ENCODE measurements around the gene CRACR2A. TPM values are rescaled to one million over a fixed set of nuclear protein-coding genes. Genes with fewer than 3 reads are reported as not detected.

Gene CRACR2A
- total and polyA plus RNA-seq, 3 experiments from 2014 or later: 23.3 to 27.9 (median 27.3) TPM

- Histone ChIP-seq H3K4me3 (ENCODE audit: low read length) (no peak overlapping the region), H3K27ac (ENCODE audit: low read depth, low read length) (no peak overlapping the region), H3K36me3 (ENCODE audit: insufficient read depth, low read length) (peaks cover 7% of the 10 kb centered on the region), H3K27me3 (ENCODE audit: insufficient read depth, low read length, poor library complexity, severe bottlenecking) (no peaks in the 10 kb centered on the region), H3K9me3 (ENCODE audit: low read length) (no peaks in the 10 kb centered on the region), H3K4me1 (ENCODE audit: insufficient read depth, low read length) (no peaks in the 10 kb centered on the region)
- no peak for DNase-seq
- ChIA-PET CTCF (interaction anchor here (0.8 kb wide), 1 partner anchor 333 kb away, joined by 3 read pairs; no protein-coding TSS in a partner anchor), POLR2A (no interaction called here)
- peaks cover 9 to 88% (median 24%) of the 10 kb centered on the region in 3 donors for H3K36me3 Mint-ChIP-seq
- peak overlapping the region in 4 of 8 donors; percentile 27 to 92 (median 66) for H3K27ac Mint-ChIP-seq
- peaks cover 0 to 2% (median 2%) of the 10 kb centered on the region in 3 donors for H3K4me1 Mint-ChIP-seq
- no peaks in the 10 kb centered on the region for H3K9me3 Mint-ChIP-seq
- H3K4me3 Mint-ChIP-seq: no peak overlapping the region
- peaks cover 0 to 1% of the 10 kb centered on the region in 2 donors for H3K27me3 Mint-ChIP-seq
Observed at GRCh38 chr12:3632754-3633153, 120.2 kb downstream of the CRACR2A start.

- Mint-ChIP-seq H3K27me3 (peaks cover 0 to 1% of the 10 kb centered on the region in 2 donors), H3K36me3 (peaks cover 6 to 88% (median 23%) of the 10 kb centered on the region in 3 donors), H3K4me1 (peaks cover 0 to 2% (median 2%) of the 10 kb centered on the region in 3 donors), H3K9me3 (no peaks in the 10 kb centered on the region), H3K4me3 (no peak overlapping the region), H3K27ac (peak overlapping the region in 3 of 8 donors; percentile 33 to 54 (median 44))
- no peaks in the 10 kb centered on the region for H3K4me1 ChIP-seq (ENCODE audit: insufficient read depth, low read length)
- H3K36me3 ChIP-seq (ENCODE audit: insufficient read depth, low read length): peaks cover 7% of the 10 kb centered on the region
- DNase-seq: no peak
- CTCF ChIA-PET: interaction anchor here (0.6 kb wide), 1 partner anchor 15 kb away, joined by 3 read pairs; no protein-coding TSS in a partner anchor
- H3K27ac ChIP-seq (ENCODE audit: low read depth, low read length): no peak overlapping the region
- POLR2A ChIA-PET: no interaction called here
- no peak overlapping the region for H3K4me3 ChIP-seq (ENCODE audit: low read length)
- H3K9me3 ChIP-seq (ENCODE audit: low read length): no peaks in the 10 kb centered on the region
- no peaks in the 10 kb centered on the region for H3K27me3 ChIP-seq (ENCODE audit: insufficient read depth, low read length, poor library complexity, severe bottlenecking)
Observed at GRCh38 chr12:3632256-3632655, 120.7 kb downstream of the CRACR2A start.

DNA sequence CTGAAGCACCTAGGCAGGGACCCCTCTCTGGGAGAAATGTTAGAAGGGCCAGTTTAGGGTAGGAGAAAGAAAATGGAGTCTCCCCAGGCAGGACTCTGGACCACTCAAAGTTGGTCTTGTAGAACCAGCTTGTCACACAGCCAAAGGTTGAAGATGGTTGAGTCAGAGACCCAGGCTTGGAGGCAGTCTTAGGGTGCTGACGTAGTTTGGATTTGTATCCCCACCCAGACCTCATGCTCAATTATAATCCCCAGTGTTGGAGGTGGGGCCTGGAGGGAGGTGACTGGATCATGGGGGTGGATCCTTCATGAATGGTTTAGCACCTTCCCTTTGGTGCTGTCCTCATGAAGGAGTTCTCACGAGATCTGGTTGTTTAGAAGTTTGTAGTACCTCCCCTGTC is 121.2 kb downstream of the CRACR2A start:
- Mint-ChIP-seq H3K27me3 (peaks cover 0 to 1% of the 10 kb centered on the region in 2 donors), H3K36me3 (peaks cover 3 to 88% (median 20%) of the 10 kb centered on the region in 3 donors), H3K4me1 (peaks cover 0 to 2% (median 2%) of the 10 kb centered on the region in 3 donors), H3K9me3 (no peaks in the 10 kb centered on the region), H3K4me3 (no peak overlapping the region), H3K27ac (peak overlapping the region in 3 of 8 donors; percentile 33 to 54 (median 44))
- H3K4me1 ChIP-seq (ENCODE audit: insufficient read depth, low read length): no peaks in the 10 kb centered on the region
- H3K27me3 ChIP-seq (ENCODE audit: insufficient read depth, low read length, poor library complexity, severe bottlenecking): no peaks in the 10 kb centered on the region
- CTCF ChIA-PET: interaction anchor here (0.6 kb wide), 1 partner anchor 16 kb away, joined by 3 read pairs; no protein-coding TSS in a partner anchor
- no peaks in the 10 kb centered on the region for H3K9me3 ChIP-seq (ENCODE audit: low read length)
- POLR2A ChIA-PET: no interaction called here
- no peak overlapping the region for H3K27ac ChIP-seq (ENCODE audit: low read depth, low read length)
- DNase-seq: no peak
- H3K36me3 ChIP-seq (ENCODE audit: insufficient read depth, low read length): peaks cover 10% of the 10 kb centered on the region
- H3K4me3 ChIP-seq (ENCODE audit: low read length): no peak overlapping the region

GRCh38 chr12:3631272-3631637 is 121.7 kb downstream of the CRACR2A start:
- CTCF ChIA-PET: no interaction called here
- Mint-ChIP-seq H3K27me3 (peaks cover 0 to 1% of the 10 kb centered on the region in 2 donors), H3K27ac (no peak overlapping the region), H3K9me3 (no peaks in the 10 kb centered on the region), H3K4me1 (peaks cover 0 to 2% (median 2%) of the 10 kb centered on the region in 3 donors), H3K36me3 (peaks cover 3 to 88% (median 18%) of the 10 kb centered on the region in 3 donors), H3K4me3 (no peak overlapping the region)
- Histone ChIP-seq H3K36me3 (ENCODE audit: insufficient read depth, low read length) (peaks cover 15% of the 10 kb centered on the region), H3K4me3 (ENCODE audit: low read length) (no peak overlapping the region), H3K4me1 (ENCODE audit: insufficient read depth, low read length) (no peaks in the 10 kb centered on the region), H3K9me3 (ENCODE audit: low read length) (no peaks in the 10 kb centered on the region), H3K27me3 (ENCODE audit: insufficient read depth, low read length, poor library complexity, severe bottlenecking) (no peaks in the 10 kb centered on the region), H3K27ac (ENCODE audit: low read depth, low read length) (no peak overlapping the region)
- no peak for DNase-seq
- POLR2A ChIA-PET: no interaction called here

GRCh38 chr12:3630621-3631271 is 122.2 kb downstream of the CRACR2A start:
- H3K9me3 ChIP-seq (ENCODE audit: low read length): no peaks in the 10 kb centered on the region
- peaks cover 0 to 1% of the 10 kb centered on the region in 2 donors for H3K27me3 Mint-ChIP-seq
- no peaks in the 10 kb centered on the region for H3K27me3 ChIP-seq (ENCODE audit: insufficient read depth, low read length, poor library complexity, severe bottlenecking)
- peaks cover 20% of the 10 kb centered on the region for H3K36me3 ChIP-seq (ENCODE audit: insufficient read depth, low read length)
- H3K9me3 Mint-ChIP-seq: no peaks in the 10 kb centered on the region
- no peak overlapping the region for H3K4me3 ChIP-seq (ENCODE audit: low read length)
- H3K4me3 Mint-ChIP-seq: no peak overlapping the region
- H3K4me1 Mint-ChIP-seq: peaks cover 0 to 2% (median 2%) of the 10 kb centered on the region in 3 donors
- DNase-seq: no peak
- no peak overlapping the region for H3K27ac ChIP-seq (ENCODE audit: low read depth, low read length)
- no peaks in the 10 kb centered on the region for H3K4me1 ChIP-seq (ENCODE audit: insufficient read depth, low read length)
- H3K27ac Mint-ChIP-seq: peak overlapping the region in 2 of 8 donors; percentile 63 to 76
- peaks cover 3 to 90% (median 20%) of the 10 kb centered on the region in 3 donors for H3K36me3 Mint-ChIP-seq
- ChIA-PET CTCF (no interaction called here), POLR2A (no interaction called here)

- peaks cover 0 to 1% of the 10 kb centered on the region in 2 donors for H3K27me3 Mint-ChIP-seq
- CTCF ChIA-PET: no interaction called here
Observed at GRCh38 chr12:3630111-3630510, 122.8 kb downstream of the CRACR2A start.

GRCh38 chr12:3629057-3629830 is 123.7 kb downstream of the CRACR2A start:
- Mint-ChIP-seq H3K27ac (peak overlapping the region in 1 of 8 donors; percentile 85), H3K27me3 (peaks cover 0 to 1% of the 10 kb centered on the region in 2 donors), H3K4me3 (no peak overlapping the region), H3K36me3 (peaks cover 10 to 98% (median 26%) of the 10 kb centered on the region in 3 donors), H3K9me3 (no peaks in the 10 kb centered on the region), H3K4me1 (peaks cover 0 to 2% (median 2%) of the 10 kb centered on the region in 3 donors)
- peaks cover 26% of the 10 kb centered on the region for H3K36me3 ChIP-seq (ENCODE audit: insufficient read depth, low read length)
- CTCF ChIA-PET: no interaction called here
- POLR2A ChIA-PET: no interaction called here
- DNase-seq: no peak
- H3K27ac ChIP-seq (ENCODE audit: low read depth, low read length): no peak overlapping the region
- H3K4me3 ChIP-seq (ENCODE audit: low read length): no peak overlapping the region
- H3K27me3 ChIP-seq (ENCODE audit: insufficient read depth, low read length, poor library complexity, severe bottlenecking): no peaks in the 10 kb centered on the region
- no peaks in the 10 kb centered on the region for H3K9me3 ChIP-seq (ENCODE audit: low read length)
- no peaks in the 10 kb centered on the region for H3K4me1 ChIP-seq (ENCODE audit: insufficient read depth, low read length)

More at GRCh38 chr12:3630111-3630510, 122.8 kb downstream of the CRACR2A start:
- no peak for DNase-seq
- H3K4me1 Mint-ChIP-seq: peaks cover 0 to 2% (median 2%) of the 10 kb centered on the region in 3 donors
- no peak overlapping the region for H3K27ac ChIP-seq (ENCODE audit: low read depth, low read length)
- no peaks in the 10 kb centered on the region for H3K27me3 ChIP-seq (ENCODE audit: insufficient read depth, low read length, poor library complexity, severe bottlenecking)
- no peaks in the 10 kb centered on the region for H3K9me3 ChIP-seq (ENCODE audit: low read length)
- H3K4me3 Mint-ChIP-seq: no peak overlapping the region
- H3K9me3 Mint-ChIP-seq: no peaks in the 10 kb centered on the region
- H3K27ac Mint-ChIP-seq: peak overlapping the region in 2 of 8 donors; percentile 17 to 79
- POLR2A ChIA-PET: no interaction called here
- H3K4me1 ChIP-seq (ENCODE audit: insufficient read depth, low read length): no peaks in the 10 kb centered on the region
- peaks cover 4 to 96% (median 22%) of the 10 kb centered on the region in 3 donors for H3K36me3 Mint-ChIP-seq
- peaks cover 26% of the 10 kb centered on the region for H3K36me3 ChIP-seq (ENCODE audit: insufficient read depth, low read length)
- H3K4me3 ChIP-seq (ENCODE audit: low read length): no peak overlapping the region

GRCh38 chr12:3628629-3629028 is 124.3 kb downstream of the CRACR2A start:
- Histone ChIP-seq H3K9me3 (ENCODE audit: low read length) (no peaks in the 10 kb centered on the region), H3K36me3 (ENCODE audit: insufficient read depth, low read length) (peaks cover 28% of the 10 kb centered on the region), H3K4me3 (ENCODE audit: low read length) (no peak overlapping the region), H3K27me3 (ENCODE audit: insufficient read depth, low read length, poor library complexity, severe bottlenecking) (no peaks in the 10 kb centered on the region), H3K27ac (ENCODE audit: low read depth, low read length) (no peak overlapping the region), H3K4me1 (ENCODE audit: insufficient read depth, low read length) (no peaks in the 10 kb centered on the region)
- no peak for DNase-seq
- no peaks in the 10 kb centered on the region for H3K9me3 Mint-ChIP-seq
- H3K27ac Mint-ChIP-seq: peak overlapping the region in 1 of 8 donors; percentile 78
- ChIA-PET POLR2A (no interaction called here), CTCF (no interaction called here)
- H3K4me3 Mint-ChIP-seq: no peak overlapping the region
- H3K27me3 Mint-ChIP-seq: no peaks in the 10 kb centered on the region
- H3K36me3 Mint-ChIP-seq: peaks cover 15 to 98% (median 28%) of the 10 kb centered on the region in 3 donors
- H3K4me1 Mint-ChIP-seq: peaks cover 0 to 2% (median 2%) of the 10 kb centered on the region in 3 donors
